Uterus (tissue), 4 donors: ENCODE results near the gene AKAP8. TPM values are rescaled to one million over a fixed set of nuclear protein-coding genes. Genes with fewer than 3 reads are reported as not detected.
A peak's percentile ranks its signal among the peaks of the same experiment; 100 is the strongest.

ENCODE experiments used
- DNase-seq, 2 donors: peaks; one replicate each; pipeline ENCODE4 v3.0.0-alpha.2; 2019 to 2020
- H3K27ac ChIP-seq, 2 donors: fragments of 200-600 bp; sonication (generic); 1 replicate in 1 of 2; 2 replicates in 1 of 2; pipeline ENCODE4 v1.5.1; 2016 to 2018
- H3K27me3 ChIP-seq, 2 donors: fragments of 200-600 bp; sonication (generic); one replicate each; pipeline ENCODE4 v1.5.1; 2018 to 2019; ENCODE audit warnings: control low read depth in 1 of 2
- H3K36me3 ChIP-seq, 2 donors: fragments of 200-600 bp; sonication (generic); one replicate each; pipeline ENCODE4 v1.5.1; 2019; ENCODE audit warnings: control low read depth in 1 of 2
- H3K4me1 ChIP-seq, 2 donors: fragments of 200-600 bp; sonication (generic); one replicate each; pipeline ENCODE4 v1.5.1; 2018 to 2019; ENCODE audit warnings: control low read depth in 1 of 2
- H3K4me3 ChIP-seq, 2 donors: fragments of 200-600 bp; sonication (generic); 1 replicate in 1 of 2; 2 replicates in 1 of 2; pipeline ENCODE4 v1.5.1; 2018 to 2019; ENCODE audit warnings: mild to moderate bottlenecking in 1 of 2
- H3K9me3 ChIP-seq, 2 donors: fragments of 200-600 bp; sonication (generic); one replicate each; pipeline ENCODE4 v1.5.1; 2019; ENCODE audit warnings: control low read depth in 1 of 2
- CTCF ChIP-seq, 4 experiments: fragments of 200-600 bp in 2 of 4; fragments of 450-650 bp in 2 of 4; sonication (generic) in 2 of 4; IDR thresholded peaks; one replicate each; pipeline ENCODE4 v1.5.1; 2016 to 2019; ENCODE audit warnings: antibody characterized with exemption in 4 of 4, mild to moderate bottlenecking in 2 of 4, moderate library complexity in 1 of 4
- POLR2A ChIP-seq, 2 donors: fragments of 450-650 bp; IDR thresholded peaks; one replicate each; pipeline ENCODE4 v1.6.1; 2016; ENCODE audit warnings: antibody characterized with exemption in 2 of 2, mild to moderate bottlenecking in 1 of 2, moderate library complexity in 1 of 2
- intact Hi-C: fragments of 100-400 bp; cut with DNase I; formaldehyde crosslinking; loops from one replicate; pipeline ENCODE4 v1.15.1; 2023; ENCODE audit warnings: low total_unique reads
- total RNA-seq, 4 donors: library from RNA; depleted of rRNA in 3 of 4; stranded (reverse); fragments of >200 nt in 3 of 4; gene quantifications; one replicate each; pipeline versions ENCODE4 v1.1.0 to v1.2.4, GENCODE V29; 2014 to 2023
- donor health status: DM: yes; HTN: yes; CAD: no.

The AKAP8 gene
- total RNA-seq, 4 donors from 2014 or later = 17.1 to 55.6 (median 39.2) TPM

- TF ChIP-seq CTCF (IDR thresholded peaks at IDR 0.05) (no peak), POLR2A (IDR thresholded peaks at IDR 0.05) (no peak)
- no peak for DNase-seq
- Histone ChIP-seq H3K4me1 (peaks cover 15 to 54% of the 10 kb centered on the region in 2 donors), H3K27ac (peak overlapping the region in 1 of 2 donors; percentile 14), H3K36me3 (no peaks in the 10 kb centered on the region), H3K9me3 (no peaks in the 10 kb centered on the region), H3K4me3 (no peak overlapping the region), H3K27me3 (no peaks in the 10 kb centered on the region)
- intact Hi-C loops = loop anchor here (10.0 kb wide), 1 partner anchor 57 kb away; no protein-coding TSS in a partner anchor
Observed at GRCh38 chr19:15321739-15322138, 57.8 kb downstream of the AKAP8 start.

GRCh38 chr19:15320116-15320515 lies 59.5 kb downstream of the AKAP8 start:
- no peaks in the 10 kb centered on the region for H3K27me3 ChIP-seq
- H3K4me3 ChIP-seq = no peak overlapping the region
- no peaks in the 10 kb centered on the region for H3K36me3 ChIP-seq
- no peak for TF ChIP-seq POLR2A (IDR thresholded peaks at IDR 0.05)
- no peak for TF ChIP-seq CTCF (IDR thresholded peaks at IDR 0.05)
- H3K9me3 ChIP-seq = no peaks in the 10 kb centered on the region
- intact Hi-C loops = loop anchor here (10.0 kb wide), 1 partner anchor 55 kb away; no protein-coding TSS in a partner anchor
- no peak for DNase-seq
- H3K4me1 ChIP-seq = peaks cover 17 to 53% of the 10 kb centered on the region in 2 donors
- H3K27ac ChIP-seq = peak overlapping the region in 1 of 2 donors; percentile 60

GRCh38 chr19:15318241-15318691 lies 61.3 kb downstream of the AKAP8 start:
- Histone ChIP-seq H3K9me3 (no peaks in the 10 kb centered on the region), H3K36me3 (no peaks in the 10 kb centered on the region), H3K27me3 (no peaks in the 10 kb centered on the region), H3K27ac (peak overlapping the region in 1 of 2 donors; percentile 47), H3K4me1 (peaks cover 27 to 36% of the 10 kb centered on the region in 2 donors), H3K4me3 (no peak overlapping the region)
- no peak for TF ChIP-seq CTCF (IDR thresholded peaks at IDR 0.05)
- no peak for TF ChIP-seq POLR2A (IDR thresholded peaks at IDR 0.05)
- DNase-seq = no peak
- intact Hi-C loops = no loop called here

- peak overlapping the region in 1 of 2 donors; percentile 47 for H3K27ac ChIP-seq
- intact Hi-C loops = no loop called here
- TF ChIP-seq POLR2A (IDR thresholded peaks at IDR 0.05) (no peak), CTCF (IDR thresholded peaks at IDR 0.05) (no peak)
- H3K27me3 ChIP-seq = no peaks in the 10 kb centered on the region
- H3K4me3 ChIP-seq = no peak overlapping the region
- DNase-seq = no peak
- H3K4me1 ChIP-seq = peaks cover 27 to 34% of the 10 kb centered on the region in 2 donors
- H3K36me3 ChIP-seq = no peaks in the 10 kb centered on the region
- H3K9me3 ChIP-seq = no peaks in the 10 kb centered on the region
Observed at GRCh38 chr19:15317392-15318071, 62.1 kb downstream of the AKAP8 start.

- no peak for TF ChIP-seq CTCF (IDR thresholded peaks at IDR 0.05)
- no peak for TF ChIP-seq POLR2A (IDR thresholded peaks at IDR 0.05)
- peaks cover 27 to 34% of the 10 kb centered on the region in 2 donors for H3K4me1 ChIP-seq
- no peak for DNase-seq
- no peaks in the 10 kb centered on the region for H3K27me3 ChIP-seq
- H3K9me3 ChIP-seq = no peaks in the 10 kb centered on the region
- H3K36me3 ChIP-seq = no peaks in the 10 kb centered on the region
- intact Hi-C loops = no loop called here
- H3K4me3 ChIP-seq = no peak overlapping the region
- H3K27ac ChIP-seq = peak overlapping the region in 1 of 2 donors; percentile 47
Observed at GRCh38 chr19:15316498-15316897, 63.1 kb downstream of the AKAP8 start.
